ENCODE measurements around the gene CTXN1.
"Not testable (repeated sequence)": the region's sequence is repeated elsewhere in the genome, so short reads cannot be mapped to it uniquely, and the experiment has no call there.

The CTXN1 gene

DNA sequence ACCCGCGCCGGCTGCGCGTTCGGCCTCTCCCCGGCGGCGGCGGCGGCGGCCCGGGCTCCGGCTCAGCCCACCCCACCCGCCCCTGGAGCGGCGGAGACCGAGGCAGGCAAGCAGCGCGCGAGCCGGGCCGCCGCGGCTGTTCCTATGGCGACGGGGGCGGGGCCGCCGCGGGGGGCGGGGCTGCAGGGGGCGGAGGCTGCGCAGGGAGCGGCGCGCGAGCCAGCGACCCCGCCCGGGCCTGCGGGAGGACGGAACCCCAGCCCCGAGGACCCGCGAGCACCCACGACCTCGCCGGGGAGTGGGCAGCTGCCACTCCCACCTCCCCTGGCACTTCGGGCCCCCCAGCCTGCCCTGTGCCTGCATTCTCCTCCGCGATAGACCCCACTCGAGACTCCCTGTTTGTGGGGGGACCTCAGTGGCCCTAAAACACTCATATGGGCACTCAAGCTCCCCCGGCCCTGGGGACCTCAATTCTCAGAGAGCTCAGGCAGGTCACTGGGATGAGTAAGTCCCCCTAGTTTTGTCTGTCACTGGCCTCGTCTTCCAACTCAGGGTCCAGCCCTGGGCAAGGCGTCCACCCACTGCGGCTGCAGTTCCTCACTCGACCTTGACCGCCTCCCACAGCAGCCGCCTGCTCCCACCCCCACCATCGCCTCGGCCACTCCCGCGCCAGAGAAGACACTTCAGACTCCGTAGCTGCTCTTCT, at the start of gene CTXN1:
Gene CTXN1 (minus strand): TSS at position 115 of the 706 bp plus-strand sequence. CDS start 597 bp downstream, outside the sequence.
- peak; percentile 50 to 81 for DNase-seq (ENCODE audit: low read depth in 2 of 2)

DNA sequence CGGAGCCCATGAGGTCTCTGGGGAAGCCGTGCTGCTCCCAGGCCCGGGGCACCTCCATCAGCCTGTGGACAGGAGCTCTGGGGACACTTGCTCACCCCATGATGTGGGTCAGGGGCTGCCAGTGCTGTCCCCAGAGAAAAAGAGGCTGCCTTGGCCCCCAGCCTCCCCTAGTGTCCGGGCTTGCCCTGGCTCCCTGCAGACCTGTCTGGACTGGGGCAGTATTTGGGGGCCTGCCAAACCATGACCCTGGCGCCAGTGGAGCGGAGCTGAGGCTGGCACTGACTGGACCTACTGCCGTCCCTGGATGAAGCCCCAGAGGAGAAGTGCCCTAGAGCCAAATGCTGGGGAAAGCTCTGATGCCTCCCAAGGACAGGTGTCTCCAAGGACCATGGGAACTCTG, 49.1 kb upstream of the CTXN1 start:
- DNase-seq (ENCODE audit: low read depth in 2 of 2), result no peak

DNA sequence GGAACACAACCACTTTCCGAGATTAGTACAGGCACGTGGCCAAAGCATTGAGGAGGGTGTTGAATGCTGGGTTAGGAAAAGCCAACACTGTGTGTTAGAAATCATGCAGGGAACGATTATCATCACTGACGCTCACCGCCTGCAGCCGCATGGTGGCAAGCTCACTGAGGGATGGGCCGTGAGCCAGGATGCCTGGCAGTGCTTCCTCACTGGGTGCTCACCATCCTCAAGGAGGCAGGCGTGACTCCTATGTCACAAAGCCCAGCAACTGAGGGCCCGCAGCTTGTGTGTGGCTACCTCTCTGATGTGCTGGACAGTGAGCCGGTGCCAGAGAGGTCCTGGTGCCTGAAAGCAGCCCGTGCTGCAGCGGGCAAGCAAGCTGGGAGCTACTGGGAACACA, 47.9 kb upstream of the CTXN1 start:
- DNase-seq (ENCODE audit: low read depth in 2 of 2), result no peak

DNA sequence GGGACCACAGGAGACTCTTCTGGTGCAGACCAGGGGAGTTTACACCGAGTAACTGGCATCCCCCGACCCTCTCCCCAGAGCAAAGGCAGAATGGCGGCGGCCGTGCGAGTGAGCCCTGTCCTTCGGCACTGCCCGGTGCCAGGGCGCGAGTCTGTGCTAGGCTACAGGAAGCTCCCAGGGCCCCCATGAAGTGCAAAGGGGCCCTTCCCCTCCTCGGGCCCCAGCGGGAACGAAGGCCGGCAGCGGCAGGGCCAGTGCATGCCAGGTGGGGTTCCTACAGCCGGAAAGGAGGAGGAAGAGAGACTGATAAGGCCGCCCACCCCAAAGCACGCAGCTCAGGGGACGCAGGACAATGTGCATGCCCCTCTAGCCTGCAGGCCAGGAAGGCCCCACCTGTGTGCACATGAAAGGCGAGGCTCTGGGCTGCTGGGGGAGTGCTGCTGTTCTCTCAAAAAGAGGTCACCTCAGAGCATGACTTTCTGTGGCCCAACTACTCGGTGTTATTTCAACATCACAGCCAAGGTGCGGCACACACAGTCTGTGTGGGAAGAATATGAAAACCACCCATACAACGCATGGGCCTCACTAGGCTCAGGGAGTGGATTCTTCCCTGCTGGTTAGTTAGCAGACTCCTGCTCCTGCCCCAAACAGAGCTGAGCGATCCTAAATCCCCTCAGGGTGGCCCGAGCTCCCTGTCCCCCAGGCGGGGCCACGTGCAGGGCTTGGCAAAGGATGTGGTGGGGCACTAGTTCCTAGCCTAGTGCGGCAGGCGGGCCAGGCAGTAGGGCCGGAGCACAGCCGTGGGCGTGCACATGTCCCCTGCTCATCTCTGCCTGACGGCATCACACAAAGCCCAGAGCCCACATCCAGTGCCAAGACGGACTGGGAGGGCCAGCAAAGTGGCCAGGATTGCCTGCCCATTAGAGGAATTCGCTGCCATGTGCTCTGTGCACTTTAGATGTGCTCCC, 45.9 kb upstream of the CTXN1 start:
- no peak for DNase-seq (ENCODE audit: low read depth in 2 of 2)

DNA sequence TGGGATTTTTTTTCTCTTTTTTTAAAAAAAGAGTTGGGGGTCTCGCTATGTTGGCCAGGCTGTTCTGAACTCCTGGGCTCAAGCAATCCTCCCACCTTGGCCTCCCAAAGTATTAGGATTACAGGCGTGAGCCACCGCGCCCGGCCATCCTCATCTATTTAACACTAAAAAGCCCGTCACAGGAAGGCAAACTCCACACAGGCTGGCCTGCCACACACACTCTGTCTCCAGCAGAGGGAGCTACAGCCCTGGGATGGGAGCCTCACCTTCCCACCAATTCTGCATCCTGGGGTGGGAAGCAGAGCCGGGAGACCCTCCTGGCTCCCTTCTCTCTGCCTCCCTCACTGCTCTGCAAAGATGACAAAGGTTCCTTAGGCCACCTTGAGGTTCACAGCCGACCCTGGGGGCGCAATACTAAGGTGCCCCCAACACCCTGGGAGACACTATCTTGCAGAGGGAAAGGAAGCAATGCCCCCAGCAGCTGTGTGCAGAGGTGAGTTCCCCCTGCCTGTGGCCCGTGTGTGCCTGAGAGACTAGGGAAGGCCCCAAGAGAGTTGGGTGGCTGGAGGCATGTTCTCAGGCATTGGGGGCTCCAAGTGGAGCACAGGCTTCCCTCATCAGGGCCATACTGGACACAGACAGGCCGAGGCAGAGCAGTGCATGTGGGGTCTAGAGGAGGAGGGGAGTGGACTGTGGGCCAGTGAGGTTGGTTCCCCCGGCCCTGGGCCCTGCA, 44.9 kb upstream of the CTXN1 start:
- no peak for DNase-seq (ENCODE audit: low read depth in 2 of 2)

DNA sequence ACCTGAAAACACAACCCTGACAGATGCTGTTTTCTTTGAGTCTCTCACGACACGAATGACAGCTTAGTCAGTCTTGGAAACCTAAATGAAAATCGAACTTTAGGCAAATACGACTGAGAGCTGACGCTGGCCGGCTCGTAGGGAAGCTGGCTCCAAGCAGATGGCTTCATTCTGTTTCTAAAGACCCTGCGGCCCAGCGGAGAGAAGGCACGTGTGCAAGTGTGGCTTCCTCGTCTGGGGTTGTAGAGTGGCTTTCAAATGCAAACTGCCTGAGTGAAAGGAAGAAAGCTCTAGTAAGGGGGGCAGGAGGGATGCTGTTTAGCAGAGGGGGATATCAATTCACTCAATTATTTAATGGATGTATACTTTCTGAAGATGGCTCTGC, 43.6 kb upstream of the CTXN1 start:
- no peak for DNase-seq (ENCODE audit: low read depth in 2 of 2)

DNA sequence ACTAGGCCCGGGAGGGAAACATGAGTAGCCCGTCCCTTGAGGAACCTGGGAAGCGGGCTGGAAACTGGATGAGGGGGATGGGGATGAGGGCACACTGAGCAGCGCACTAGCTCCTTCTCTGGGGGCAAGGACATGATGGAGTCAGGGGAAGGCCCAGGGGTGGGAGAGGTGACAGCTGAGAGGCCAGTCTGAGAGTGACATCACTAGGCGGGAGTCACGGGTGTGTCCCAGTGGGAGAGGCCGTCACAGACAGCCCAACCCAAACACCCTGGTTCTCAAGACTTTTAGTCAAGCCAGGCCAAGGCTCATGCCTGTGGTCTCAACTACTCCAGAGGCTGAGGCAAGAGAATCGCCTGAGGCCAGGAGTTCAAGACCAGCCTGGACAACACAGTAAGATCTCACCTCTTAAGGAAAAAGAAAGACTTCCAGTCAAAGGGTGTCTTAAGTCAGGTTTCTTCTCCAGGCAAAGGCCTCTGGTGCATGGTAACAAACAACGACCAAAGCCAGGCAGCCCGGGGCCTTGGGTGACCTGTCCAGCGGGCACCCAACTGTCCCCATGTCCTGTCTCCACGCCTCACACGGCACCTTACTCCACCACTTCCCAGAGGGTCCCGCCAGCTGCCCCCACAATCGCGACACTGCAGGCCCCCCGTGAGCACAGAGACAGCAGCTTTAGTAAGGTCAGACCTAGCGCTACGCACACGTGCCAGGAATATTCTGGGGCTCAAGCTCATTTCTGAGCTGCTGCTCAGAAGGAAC, 43.0 kb upstream of the CTXN1 start:
- no peak for DNase-seq (ENCODE audit: low read depth in 2 of 2)

DNA sequence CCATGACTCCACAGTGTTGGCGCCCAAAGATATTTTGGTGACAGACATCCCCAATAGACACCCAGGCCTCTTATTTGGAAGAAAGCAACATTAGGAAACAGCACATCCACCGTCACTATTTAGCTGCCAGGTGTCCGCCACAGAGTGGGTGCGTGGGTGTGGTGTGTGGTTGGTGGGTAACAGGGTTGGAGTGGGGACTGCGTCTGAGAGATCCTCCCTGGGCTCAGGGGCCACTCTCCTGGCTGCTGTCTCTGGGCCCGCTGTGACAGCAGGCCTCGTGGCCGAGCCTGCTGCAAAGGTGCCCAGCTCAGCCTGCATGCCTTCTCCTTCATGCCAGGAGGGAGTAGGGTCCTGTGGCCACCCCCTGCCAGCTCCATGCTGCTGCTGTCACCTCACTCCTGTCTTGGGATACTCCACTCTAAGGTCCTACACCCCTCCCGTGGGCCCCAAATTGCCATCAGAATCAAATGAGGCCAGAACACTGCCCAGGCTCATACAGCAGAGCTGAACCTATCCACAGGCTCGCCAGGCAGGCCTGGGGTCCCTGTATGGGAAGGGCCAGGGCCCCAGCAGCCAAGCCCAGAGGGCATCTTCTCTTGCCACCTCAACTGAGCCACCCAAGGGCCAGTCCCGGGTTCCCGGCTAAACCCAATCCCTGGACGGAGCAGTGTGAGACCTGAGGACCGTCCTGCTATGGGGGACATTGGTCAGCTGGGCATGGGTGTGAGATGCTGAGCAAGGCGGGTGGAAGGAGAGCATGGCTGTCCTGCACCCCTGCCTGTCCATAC, 42.3 kb upstream of the CTXN1 start:
- no peak for DNase-seq (ENCODE audit: low read depth in 2 of 2)

DNA sequence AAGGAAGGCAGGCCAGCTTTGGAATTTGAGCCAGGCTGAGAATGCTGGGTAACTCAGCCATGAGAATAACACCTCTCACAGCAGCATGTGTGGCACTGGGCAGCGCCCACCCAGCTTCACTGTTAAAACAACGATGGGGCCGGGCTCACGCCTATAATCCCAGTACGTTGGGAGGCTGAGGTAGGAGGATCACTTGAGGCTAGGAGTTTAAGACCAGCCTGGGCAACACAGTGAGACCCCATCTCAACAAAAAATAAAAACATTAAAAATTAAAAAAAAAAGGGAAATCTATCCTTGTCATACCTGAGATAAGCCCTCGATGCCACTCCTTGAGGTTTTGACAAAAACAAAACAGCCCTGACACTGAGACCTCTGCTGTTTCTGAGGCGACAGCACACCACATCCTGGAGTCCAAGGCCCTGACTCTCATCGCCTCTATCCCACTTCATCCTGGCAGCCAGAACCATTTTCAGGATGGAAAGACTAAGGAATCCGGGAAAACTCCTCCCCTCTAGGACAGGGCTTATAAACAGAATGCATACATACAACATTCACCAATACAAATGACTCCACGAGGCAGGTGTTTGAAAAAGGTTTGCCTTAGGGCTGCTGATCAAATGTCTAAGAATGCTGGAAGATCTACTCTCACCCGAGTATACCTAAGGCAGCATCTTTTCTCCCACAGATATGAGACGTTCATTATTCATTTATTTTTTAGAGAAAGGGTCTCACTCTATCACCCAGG, 40.2 kb upstream of the CTXN1 start:
- no peak for DNase-seq (ENCODE audit: low read depth in 2 of 2)

DNA sequence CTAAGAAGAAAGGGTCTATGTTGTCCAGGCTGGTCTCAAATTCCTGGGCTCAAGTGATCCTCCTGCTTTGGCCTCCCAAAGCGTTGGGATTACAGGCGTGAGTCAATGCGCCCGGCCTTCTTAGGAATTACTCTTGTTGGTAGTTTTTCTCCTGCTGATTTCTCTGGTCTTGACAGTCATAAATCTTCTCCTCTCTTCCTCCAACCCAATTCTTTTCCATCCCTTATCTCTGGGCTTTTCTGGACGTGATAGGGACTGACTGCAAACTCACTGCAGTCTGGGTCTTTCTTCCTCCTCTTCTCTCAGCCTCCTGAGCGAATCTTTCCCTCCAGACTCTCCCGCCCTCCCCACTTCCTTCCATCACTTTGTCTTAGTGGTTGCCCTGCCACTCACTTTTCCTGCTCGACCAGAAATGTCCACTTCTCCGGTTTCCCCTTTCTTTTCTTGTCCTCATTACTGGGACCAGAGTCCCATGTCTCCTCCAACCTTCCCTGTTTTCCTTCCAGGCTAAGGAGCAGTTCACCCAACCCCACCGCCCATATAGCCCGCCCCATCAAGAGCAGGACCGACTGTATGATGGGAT, 39.4 kb upstream of the CTXN1 start:
- no peak for DNase-seq (ENCODE audit: low read depth in 2 of 2)

DNA sequence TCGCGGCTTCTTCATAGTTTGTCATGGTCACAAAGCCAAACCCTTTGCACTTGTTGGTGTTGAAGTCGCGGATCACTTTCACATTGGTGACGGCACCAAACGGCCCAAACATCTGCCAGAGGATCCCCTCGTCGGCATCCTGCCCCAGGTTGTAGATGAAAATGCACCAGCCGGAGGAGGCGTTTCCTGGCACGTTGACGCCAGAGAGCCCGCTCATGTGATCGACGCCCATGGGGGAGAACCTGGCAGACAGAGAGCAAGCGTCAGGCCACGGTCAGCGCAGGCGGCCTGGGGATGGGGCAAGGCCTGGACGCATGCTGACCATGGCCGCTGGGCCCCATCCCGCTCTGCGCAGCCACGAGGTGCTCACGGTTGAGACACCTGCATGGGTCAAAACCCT, 37.6 kb upstream of the CTXN1 start:
- DNase-seq (ENCODE audit: low read depth in 2 of 2), result no peak

DNA sequence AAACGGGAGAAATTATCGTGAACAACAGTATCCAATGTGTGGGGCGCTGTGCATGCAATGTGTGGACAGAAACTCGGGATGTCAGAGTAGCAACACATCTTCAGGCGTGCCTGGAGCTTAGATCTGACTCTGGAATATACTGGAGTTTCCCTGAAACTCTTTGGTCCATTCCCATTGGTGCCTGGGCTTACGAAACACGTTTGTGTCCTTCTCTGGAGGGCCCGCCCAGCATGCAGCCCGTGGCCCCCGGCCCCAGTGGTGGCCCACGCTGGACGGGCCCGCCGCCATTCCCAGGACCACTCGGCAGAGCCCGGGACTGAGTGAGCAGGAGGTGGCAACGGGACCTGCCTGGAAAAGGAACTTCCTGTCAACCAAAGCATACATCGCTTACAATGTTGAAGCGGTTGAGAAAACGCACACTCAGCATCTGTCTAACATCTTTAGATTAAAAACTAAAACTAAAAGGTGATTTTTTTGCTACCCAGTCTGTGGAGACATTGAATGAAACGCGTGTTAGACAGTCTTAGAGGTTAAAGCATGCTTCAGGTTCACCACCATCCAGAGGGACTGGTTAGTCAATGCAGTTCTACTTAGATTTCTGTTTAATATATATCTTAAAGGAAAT, 36.8 kb upstream of the CTXN1 start:
- DNase-seq (ENCODE audit: low read depth in 2 of 2), result no peak

DNA sequence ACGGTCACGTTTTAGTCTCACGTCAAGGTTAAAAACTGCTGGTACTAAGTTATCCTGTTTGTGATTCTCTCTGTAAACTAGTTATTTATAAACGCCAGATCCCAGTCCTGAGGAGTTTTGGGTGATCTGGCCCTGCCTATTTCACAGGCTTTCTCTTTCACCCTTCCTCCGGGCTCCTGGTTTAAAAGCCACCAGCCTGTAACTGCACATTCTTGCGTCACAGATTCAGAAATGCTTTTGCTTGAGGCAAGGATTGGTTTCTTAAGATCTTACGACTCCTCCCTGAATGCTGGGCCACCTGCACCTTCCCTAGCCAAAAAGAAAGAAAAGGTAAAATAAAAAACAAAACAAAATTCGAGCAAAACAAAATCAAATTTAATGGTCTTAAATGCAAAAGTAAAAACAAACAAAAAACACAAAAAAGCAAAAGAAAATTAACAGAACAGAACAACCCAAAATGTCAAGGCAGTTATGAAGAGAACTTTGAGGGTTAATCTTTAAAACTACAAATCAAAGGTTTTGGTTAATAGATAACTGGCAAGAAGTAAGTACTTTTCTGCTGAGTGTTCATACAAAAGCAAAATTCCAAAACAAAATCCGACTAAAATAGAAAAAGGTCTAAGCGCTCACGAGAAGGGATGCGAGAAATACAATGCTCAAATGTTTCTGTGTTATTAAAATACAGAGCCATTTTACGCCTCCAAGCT, 36.1 kb upstream of the CTXN1 start:
- DNase-seq (ENCODE audit: low read depth in 2 of 2), result no peak

DNA sequence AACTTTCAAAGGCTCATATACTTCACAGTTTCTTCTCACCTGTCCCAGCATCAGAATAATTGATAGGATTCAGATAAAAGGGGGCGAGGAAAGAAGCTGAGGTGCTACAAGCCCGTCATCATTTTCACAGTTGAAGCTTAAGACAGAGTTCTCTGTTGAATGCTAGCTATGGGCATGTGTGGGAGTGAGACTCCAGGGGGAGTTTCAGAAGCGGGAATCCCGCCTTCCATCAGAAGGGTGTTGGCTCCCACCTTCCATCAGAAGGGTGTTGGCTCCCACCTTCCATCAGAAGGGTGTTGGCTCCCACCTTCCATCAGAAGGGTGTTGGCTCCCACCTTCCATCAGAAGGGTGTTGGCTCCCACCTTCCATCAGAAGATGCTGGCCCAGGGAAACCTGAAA, 35.1 kb upstream of the CTXN1 start:
- DNase-seq (ENCODE audit: low read depth in 2 of 2), result not testable (repeated sequence)

DNA sequence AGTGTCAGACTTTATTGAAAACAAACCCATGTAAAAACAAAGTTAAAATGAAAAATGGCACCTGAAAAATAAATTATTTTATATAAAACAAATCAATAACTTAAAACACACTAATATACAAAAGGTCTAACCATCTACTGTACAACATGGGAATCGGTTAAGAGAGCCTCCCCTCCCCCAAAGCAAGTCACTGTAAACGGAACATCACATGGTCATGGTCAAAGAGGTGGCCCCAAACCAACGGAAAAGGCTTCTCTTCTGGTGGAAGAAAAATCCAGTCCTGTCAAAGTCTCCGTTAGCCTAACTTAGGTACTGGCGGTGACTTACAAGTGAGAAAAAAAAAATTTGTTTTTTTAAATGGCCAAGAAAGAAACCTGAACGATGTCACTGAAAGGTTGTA, 33.3 kb upstream of the CTXN1 start:
- DNase-seq (ENCODE audit: low read depth in 2 of 2), result no peak

DNA sequence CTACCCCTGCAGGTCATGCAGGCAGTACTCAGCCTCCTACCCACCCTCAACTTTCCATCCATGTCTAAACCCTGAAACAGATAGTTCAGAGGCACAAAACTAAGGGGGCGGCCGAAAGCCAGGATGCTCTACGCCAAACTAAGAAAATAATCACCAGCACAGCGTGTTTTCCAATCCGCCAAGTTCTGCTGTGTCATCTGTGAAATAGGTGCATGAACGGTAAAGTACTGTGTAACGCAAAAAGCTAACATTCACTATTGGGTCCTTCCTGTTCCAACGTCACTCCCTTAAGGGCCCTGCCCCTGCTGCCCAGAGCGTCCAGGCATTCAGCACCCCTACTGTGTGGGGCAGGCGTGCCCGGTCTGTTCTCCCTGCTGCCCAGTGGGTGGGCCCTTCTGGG, 29.8 kb upstream of the CTXN1 start:
- no peak for DNase-seq (ENCODE audit: low read depth in 2 of 2)

DNA sequence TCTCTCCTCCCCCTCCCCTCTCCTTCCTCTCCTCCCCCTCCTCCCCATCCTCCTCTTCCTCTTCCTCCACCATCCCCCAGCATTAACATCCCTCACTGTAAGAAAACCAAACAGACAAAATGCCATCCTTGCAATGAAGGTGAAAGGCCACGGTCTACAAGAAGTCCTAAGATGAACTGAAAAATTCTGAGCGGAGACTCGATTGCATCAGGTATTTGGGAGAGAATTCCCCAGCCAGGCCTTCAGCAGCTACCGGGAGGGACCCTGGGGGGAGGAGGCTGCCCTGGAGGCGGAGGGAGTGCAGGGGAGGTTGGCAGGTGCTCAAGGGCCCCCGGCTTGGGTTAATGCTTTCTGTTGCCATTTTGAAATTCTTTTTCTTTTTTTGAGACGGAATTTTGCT, 27.6 kb upstream of the CTXN1 start:
- DNase-seq (ENCODE audit: low read depth in 2 of 2), result no peak

DNA sequence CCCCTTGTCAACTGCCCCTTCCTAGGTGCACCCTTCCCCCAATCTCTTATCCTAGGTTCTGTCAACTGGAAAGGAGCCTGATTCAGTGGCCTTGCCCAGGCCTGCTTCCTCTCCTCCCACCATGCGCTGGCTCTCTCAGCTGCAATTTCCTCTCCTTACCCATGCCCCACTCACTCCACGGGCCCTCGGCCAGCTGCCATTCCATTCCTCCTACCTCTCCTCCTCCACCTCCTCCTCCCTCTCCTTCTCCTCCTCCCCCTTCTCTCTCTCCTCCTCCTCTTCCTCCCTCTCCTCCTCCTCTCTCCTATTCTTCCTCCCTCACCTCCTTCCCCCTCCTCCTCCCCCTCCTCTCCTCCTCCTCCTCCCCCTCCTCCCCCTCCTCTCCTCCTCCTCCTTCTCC, 27.1 kb upstream of the CTXN1 start:
- DNase-seq (ENCODE audit: low read depth in 2 of 2), result no peak

DNA sequence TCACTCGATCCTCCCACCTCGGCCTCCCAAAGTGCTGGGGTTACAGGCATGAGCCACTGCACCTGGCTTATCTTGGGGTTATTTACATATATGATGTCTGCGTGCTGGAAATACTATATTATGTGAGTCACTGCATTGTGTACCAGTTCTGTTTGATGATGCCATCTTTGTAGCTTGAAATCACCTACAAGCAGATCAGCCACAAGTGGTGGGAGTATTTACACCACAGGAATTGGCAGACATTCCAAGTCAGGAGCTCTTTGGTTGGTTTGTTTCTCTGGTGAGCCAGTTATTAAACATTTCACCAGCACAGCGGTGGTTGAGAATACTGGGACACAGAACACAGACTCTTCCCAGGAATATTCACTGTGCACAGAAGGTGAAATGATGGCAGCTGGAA, 22.0 kb upstream of the CTXN1 start:
- no peak for DNase-seq (ENCODE audit: low read depth in 2 of 2)

Data from stimulated activated CD4-positive, alpha-beta T cell treated with anti-CD3 and anti-CD28 coated beads, Interleukin-1b, Interleukin-23, amount 100 ng/mL, for 1 hour (primary cell).